GM12801 (cell line): ENCODE results near the gene ARFIP1.

Experiments
- TF ChIP-seq, protein P1 (sequence below): IDR thresholded peaks from one replicate; pipeline ENCODE4 v1.5.1; 2011; ENCODE audit warnings: control low read depth; ENCODE audit not compliant: insufficient read length; ENCODE audit errors: extremely low read depth

Gene ARFIP1

DNA sequence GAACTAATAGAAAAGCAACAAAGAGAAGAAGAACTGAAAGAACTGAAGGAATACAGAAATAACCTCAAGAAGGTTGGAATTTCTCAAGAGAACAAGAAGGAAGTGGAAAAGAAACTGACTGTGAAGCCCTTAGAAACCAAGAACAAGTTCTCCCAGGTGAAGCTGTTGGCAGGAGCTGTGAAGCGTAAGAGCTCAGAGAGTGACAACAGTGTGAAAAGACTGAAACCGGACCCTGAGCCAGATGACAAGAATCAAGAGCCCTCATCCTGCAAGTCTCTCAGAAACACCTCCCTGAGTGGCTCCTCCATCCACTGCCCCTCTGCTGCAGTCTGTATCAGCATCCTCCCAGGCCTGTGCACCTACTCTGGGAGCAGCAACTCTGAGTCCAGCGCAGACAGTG lies 148.0 kb downstream of the ARFIP1 start:
- TF ChIP-seq, protein P1, sequence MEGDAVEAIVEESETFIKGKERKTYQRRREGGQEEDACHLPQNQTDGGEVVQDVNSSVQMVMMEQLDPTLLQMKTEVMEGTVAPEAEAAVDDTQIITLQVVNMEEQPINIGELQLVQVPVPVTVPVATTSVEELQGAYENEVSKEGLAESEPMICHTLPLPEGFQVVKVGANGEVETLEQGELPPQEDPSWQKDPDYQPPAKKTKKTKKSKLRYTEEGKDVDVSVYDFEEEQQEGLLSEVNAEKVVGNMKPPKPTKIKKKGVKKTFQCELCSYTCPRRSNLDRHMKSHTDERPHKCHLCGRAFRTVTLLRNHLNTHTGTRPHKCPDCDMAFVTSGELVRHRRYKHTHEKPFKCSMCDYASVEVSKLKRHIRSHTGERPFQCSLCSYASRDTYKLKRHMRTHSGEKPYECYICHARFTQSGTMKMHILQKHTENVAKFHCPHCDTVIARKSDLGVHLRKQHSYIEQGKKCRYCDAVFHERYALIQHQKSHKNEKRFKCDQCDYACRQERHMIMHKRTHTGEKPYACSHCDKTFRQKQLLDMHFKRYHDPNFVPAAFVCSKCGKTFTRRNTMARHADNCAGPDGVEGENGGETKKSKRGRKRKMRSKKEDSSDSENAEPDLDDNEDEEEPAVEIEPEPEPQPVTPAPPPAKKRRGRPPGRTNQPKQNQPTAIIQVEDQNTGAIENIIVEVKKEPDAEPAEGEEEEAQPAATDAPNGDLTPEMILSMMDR, result no peak

DNA sequence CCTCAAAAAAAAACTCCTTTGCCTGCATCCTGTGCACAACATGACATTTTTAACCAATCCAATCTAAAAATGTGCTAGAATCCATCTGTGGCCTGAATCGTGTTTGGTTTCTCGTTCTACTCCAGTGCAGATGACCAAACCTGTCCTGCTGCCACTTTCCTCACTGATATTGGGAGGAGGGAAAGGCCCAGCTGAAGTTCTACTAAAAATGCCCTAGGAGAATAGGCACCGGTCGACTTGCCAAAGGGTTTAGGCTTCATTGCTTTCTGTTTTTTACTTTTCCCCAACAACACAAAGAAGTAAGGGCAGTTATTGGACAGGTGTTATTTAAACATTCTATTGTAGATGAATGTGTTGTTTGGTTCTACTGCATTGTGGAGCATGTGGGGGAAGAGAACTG lies 148.5 kb downstream of the ARFIP1 start:
- TF ChIP-seq, protein P1, result no peak

DNA sequence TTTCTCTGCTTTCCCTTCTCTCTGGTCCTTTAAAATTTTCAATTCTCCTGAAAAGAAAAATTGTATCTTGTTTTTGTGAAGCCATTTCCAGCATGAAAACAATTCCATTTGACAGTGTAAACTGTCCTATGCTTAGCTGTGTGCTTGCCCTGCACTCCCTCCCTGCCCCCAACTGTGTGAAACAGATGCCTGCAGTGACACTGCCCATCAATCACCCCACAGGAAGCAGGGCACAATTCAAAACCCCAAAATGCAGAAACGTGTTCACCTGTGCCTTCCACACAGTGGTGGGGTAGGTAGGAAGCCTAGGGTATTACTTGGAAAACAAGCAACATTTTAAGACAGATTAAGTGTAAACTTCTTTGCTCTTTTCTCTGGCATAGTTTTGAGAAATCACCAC lies 150.1 kb downstream of the ARFIP1 start:
- TF ChIP-seq, protein P1, result no peak

GRCh38 chr4:152935143-152935542 lies 155.4 kb downstream of the ARFIP1 start:
- TF ChIP-seq, protein P1, result no peak

DNA sequence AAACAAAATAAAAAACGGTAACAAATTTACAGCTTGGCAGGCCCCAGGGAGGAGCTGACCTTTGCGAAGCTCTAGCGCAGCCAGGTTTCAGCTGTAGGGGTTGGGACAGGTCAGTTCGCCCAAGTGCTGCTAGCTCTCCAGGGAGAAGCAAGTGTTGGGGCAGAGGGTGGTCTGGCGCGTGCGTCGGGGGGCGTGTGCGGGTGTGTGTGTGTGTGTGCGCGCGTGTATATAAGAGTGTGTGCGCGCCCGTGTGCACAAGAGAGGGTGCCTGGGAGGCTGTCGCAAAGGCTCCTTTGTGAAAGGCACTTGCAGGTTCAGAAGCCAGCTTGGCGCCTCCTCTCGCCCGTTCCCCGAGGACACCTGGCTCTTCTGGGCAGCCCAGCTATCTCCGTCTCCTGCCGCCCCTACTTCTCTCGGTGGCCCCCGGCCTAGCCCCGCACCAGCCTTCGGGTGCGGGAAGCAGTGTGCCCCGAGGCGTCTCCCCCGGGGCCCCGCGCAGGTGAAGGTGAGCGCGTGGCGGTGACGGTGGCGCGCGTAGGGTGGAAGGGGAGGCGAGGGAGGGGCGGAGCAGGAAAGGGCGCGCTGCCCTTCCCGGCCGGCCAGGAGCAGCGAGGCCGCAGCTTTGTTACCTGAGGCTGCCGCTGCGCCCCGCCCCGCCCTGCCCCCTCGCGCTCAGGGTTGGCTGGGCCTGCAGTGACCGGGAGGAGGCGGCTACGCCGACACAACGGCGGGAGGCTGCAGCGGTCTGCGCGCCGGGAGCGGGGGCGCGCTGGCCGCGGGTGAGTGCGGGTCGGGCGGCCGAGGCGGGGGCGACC lies 156.1 kb downstream of the ARFIP1 start, which contains the start of gene FHDC1:
Gene FHDC1, plus strand, starts transcription at position 693 of the 815 bp plus-strand sequence. CDS start 6,735 bp downstream, outside the sequence.
- TF ChIP-seq, protein P1, result no peak

DNA sequence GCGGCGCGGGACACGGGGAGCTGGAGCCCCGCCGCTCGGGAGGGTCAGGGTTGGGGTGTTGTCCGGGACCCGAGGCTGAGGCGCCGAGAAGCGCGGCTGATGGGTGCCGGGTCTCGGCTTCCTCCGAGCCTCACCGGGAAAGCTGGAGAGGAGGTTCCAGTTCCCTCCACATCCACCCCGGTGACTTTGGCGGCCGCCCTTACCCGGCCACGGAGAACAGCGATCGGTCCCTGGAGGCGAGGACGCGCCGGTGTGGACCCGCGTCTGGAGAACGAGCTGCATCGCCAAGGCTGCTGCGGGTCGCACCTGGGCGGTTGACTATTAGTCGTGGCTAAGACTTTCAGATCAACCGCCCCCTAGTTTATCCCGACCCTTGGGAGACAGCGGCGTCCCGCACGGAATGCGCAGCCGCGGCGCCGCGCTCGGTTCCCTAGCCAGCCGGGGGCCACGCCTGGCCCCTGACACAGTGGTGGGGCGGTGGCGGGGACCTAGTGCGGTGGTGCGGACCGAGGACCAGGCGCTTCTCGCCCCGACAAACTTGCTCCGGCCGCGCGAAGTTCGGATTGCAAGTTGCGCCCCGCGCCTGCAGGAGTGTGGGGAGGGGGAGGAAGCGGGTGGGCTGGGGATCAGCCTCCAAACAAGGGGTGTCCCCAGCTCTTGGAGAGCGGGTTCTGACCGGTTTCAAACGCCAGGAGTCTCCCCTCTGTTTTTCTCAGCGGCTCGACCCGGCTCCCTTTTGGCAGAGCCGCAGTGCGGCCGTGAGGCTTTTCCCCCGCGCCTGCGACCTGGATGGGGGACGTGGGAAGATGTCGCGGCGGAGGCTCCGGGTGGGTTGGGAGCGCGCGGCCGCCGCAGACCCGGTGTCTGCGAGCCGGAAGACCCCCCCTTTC lies 156.9 kb downstream of the ARFIP1 start:
- TF ChIP-seq, protein P1, result no peak
